HepG2 (cell line): Measurements from ENCODE around the gene SLC25A23. TPM values are rescaled to one million over a fixed set of nuclear protein-coding genes. Genes with fewer than 3 reads are reported as not detected.
A peak's percentile ranks its signal among the peaks of the same experiment; 100 is the strongest.

Experiments
- BCL6 ChIP-seq: IDR thresholded peaks from 2 replicates; pipeline ENCODE4 v1.6.1; 2016; ENCODE audit warnings: missing genetic modification reagents, missing compliant biosample characterization
- CSRNP1 ChIP-seq: sonication (generic); formaldehyde crosslinking; IDR thresholded peaks from 2 replicates; pipeline ENCODE4 v1.8.1; 2023; ENCODE audit warnings: mild to moderate bottlenecking, missing genetic modification reagents
- GTF3A ChIP-seq: sonication (generic); formaldehyde crosslinking; conservative IDR thresholded peaks from 2 replicates; pipeline ENCODE4 v1.4.0; 2020; ENCODE audit warnings: mild to moderate bottlenecking, missing genetic modification reagents
- HDAC6 ChIP-seq: fragments of 200-600 bp; sonication (generic); IDR thresholded peaks from 2 replicates; pipeline ENCODE4 v1.7.0; 2017; ENCODE audit warnings: mild to moderate bottlenecking, antibody characterized with exemption, low read length, low read depth
- HNRNPL ChIP-seq: fragments of 200-400 bp; formaldehyde crosslinking; IDR thresholded peaks from 2 replicates; pipeline ENCODE4 v1.6.1; 2017; ENCODE audit warnings: mild to moderate bottlenecking, low read depth, low read length
- JARID2 ChIP-seq: sonication (generic); formaldehyde crosslinking; IDR thresholded peaks from 2 replicates; pipeline ENCODE4 v1.8.1; 2023; ENCODE audit warnings: missing genetic modification reagents, inconsistent platforms; ENCODE audit not compliant: insufficient replicate concordance
- LCORL ChIP-seq, 2 experiments: fragments of 450-650 bp in 1 of 2; sonication (generic) in 1 of 2; formaldehyde crosslinking in 1 of 2; IDR thresholded peaks; 2 replicates each; pipeline versions ENCODE4 v1.5.0 to v1.6.1; 2017 to 2020; ENCODE audit warnings: antibody characterized with exemption in 1 of 2, missing genetic modification reagents in 1 of 2
- MAFK ChIP-seq, 2 experiments: IDR thresholded peaks in 1 of 2; conservative IDR thresholded peaks in 1 of 2; 2 replicates each; pipeline ENCODE4 v1.6.1; 2011; ENCODE audit warnings: improper control_type of control experiment in 2 of 2, low read length in 2 of 2
- MBNL3 ChIP-seq: fragments of 250-450 bp; sonication (Bioruptor Pico); conservative IDR thresholded peaks from 2 replicates; pipeline ENCODE4 v1.8.0; 2022; ENCODE audit warnings: mild to moderate bottlenecking, inconsistent platforms
- MED13 ChIP-seq: sonication (generic); formaldehyde crosslinking; IDR thresholded peaks from 2 replicates; pipeline ENCODE4 v1.5.0; 2020; ENCODE audit warnings: missing genetic modification reagents
- NCOA5 ChIP-seq: sonication (generic); formaldehyde crosslinking; IDR thresholded peaks from 2 replicates; pipeline ENCODE4 v1.4.0; 2020; ENCODE audit warnings: missing genetic modification reagents
- NFE2L1 ChIP-seq: sonication (generic); formaldehyde crosslinking; IDR thresholded peaks from 2 replicates; pipeline ENCODE4 v1.4.0; 2020; ENCODE audit warnings: missing genetic modification reagents, mild to moderate bottlenecking, borderline replicate concordance
- PAF1 ChIP-seq: IDR thresholded peaks from 2 replicates; pipeline ENCODE4 v1.6.1; 2016; ENCODE audit warnings: missing genetic modification reagents, missing compliant biosample characterization
- PCBP1 ChIP-seq: fragments of 200-400 bp; formaldehyde crosslinking; IDR thresholded peaks from 2 replicates; pipeline ENCODE4 v1.6.1; 2017; ENCODE audit warnings: mild to moderate bottlenecking, low read depth, low read length, borderline replicate concordance
- POLR2G ChIP-seq: fragments of 200-400 bp; formaldehyde crosslinking; IDR thresholded peaks from 2 replicates; pipeline ENCODE4 v1.6.1; 2018; ENCODE audit warnings: mild to moderate bottlenecking, low read depth, low read length, moderate library complexity
- RAD21 ChIP-seq: fragments of 450-650 bp; formaldehyde crosslinking; IDR thresholded peaks from 2 replicates; pipeline ENCODE4 v1.5.0; 2020; ENCODE audit warnings: mild to moderate bottlenecking
- TBP ChIP-seq: sonication (generic); formaldehyde crosslinking; IDR thresholded peaks from 2 replicates; pipeline ENCODE4 v1.5.0; 2020; ENCODE audit warnings: missing genetic modification reagents
- TCF7L2 ChIP-seq: IDR thresholded peaks from 2 replicates; pipeline ENCODE4 v1.6.1; 2011; ENCODE audit warnings: mild to moderate bottlenecking, low read depth, low read length, moderate library complexity
- THAP8 ChIP-seq: sonication (generic); formaldehyde crosslinking; IDR thresholded peaks from 2 replicates; pipeline ENCODE4 v1.5.1; 2020; ENCODE audit warnings: missing genetic modification reagents, mild to moderate bottlenecking, borderline replicate concordance
- ZBTB38 ChIP-seq: sonication (generic); formaldehyde crosslinking; IDR thresholded peaks from 2 replicates; pipeline ENCODE4 v1.5.1; 2020; ENCODE audit warnings: mild to moderate bottlenecking, missing genetic modification reagents
- ZBTB4 ChIP-seq: sonication (generic); formaldehyde crosslinking; IDR thresholded peaks from 2 replicates; pipeline ENCODE4 v1.4.0; 2020; ENCODE audit warnings: missing genetic modification reagents, mild to moderate bottlenecking, borderline replicate concordance
- ZBTB7A ChIP-seq: sonication (generic); formaldehyde crosslinking; IDR thresholded peaks from 2 replicates; pipeline ENCODE4 v1.8.0; 2022; ENCODE audit warnings: mild to moderate bottlenecking, missing genetic modification reagents
- ZC3H4 ChIP-seq: sonication (generic); formaldehyde crosslinking; IDR thresholded peaks from 2 replicates; pipeline ENCODE4 v1.4.0; 2020; ENCODE audit warnings: missing genetic modification reagents, borderline replicate concordance
- ZNF160 ChIP-seq: sonication (generic); formaldehyde crosslinking; IDR thresholded peaks from 2 replicates; pipeline ENCODE4 v1.8.0; 2022; ENCODE audit warnings: mild to moderate bottlenecking, inconsistent platforms, missing genetic modification reagents
- ZNF180 ChIP-seq: sonication (generic); formaldehyde crosslinking; IDR thresholded peaks from 2 replicates; pipeline ENCODE4 v1.4.0; 2020; ENCODE audit warnings: low read depth, missing genetic modification reagents, borderline replicate concordance
- ZNF562 ChIP-seq: sonication (generic); formaldehyde crosslinking; IDR thresholded peaks from 2 replicates; pipeline ENCODE4 v1.8.0; 2022; ENCODE audit warnings: missing genetic modification reagents, borderline replicate concordance
- polyA plus RNA-seq, 8 experiments: library from polyadenylated mRNA; depleted of rRNA in 3 of 8; stranded (reverse) in 7 of 8; unstranded in 1 of 8; fragments of >200 nt; fragmentation: Illumina TruSeq in 4 of 8; extraction: Trizol in 4 of 8; gene quantifications; 2 replicates each; pipeline versions ENCODE4 v1.2.1 to v1.2.3, GENCODE V29; 2011 to 2016; ENCODE audit warnings: low read depth in 4 of 8, missing spikeins in 1 of 8, mixed read lengths in 1 of 8; ENCODE audit not compliant: insufficient read depth in 1 of 8
- total RNA-seq, 5 experiments: library from RNA; depleted of rRNA; stranded (reverse); fragments of >200 nt; fragmentation: Illumina TruSeq; extraction: Trizol; gene quantifications; 2 replicates each; pipeline ENCODE4 v1.2.3, GENCODE V29; 2016; ENCODE audit warnings: low read depth in 1 of 5

Gene SLC25A23
- total and polyA plus RNA-seq, 2 of the 13 experiments (the other 11 are each of a cell fraction or from before 2014, with no cell fraction given) = 12.4 to 15.2 TPM

GRCh38 chr19:6412447-6413091, 47.0 kb downstream of the SLC25A23 start (continued):
- TF ChIP-seq PAF1 (CRISPR knock-in tag) (peak; percentile 73; the same call in 1 of the 2 replicates), NFE2L1 (no peak), THAP8 (CRISPR knock-in tag) (no peak), CSRNP1 (CRISPR knock-in tag) (no peak), ZC3H4 (CRISPR knock-in tag) (no peak), RAD21 (CRISPR knock-in tag) (peak; percentile 76), ZBTB7A (CRISPR knock-in tag) (no peak), HDAC6 (no peak), ZBTB4 (CRISPR knock-in tag) (no peak), TBP (CRISPR knock-in tag) (no peak), ZNF562 (CRISPR knock-in tag) (no peak), ZNF160 (CRISPR knock-in tag) (no peak), ZNF180 (CRISPR knock-in tag) (no peak), MBNL3 (CRISPR knock-in tag) (no peak), TCF7L2 (no peak), HNRNPL (0 out of 2 replicates have a peak, but pooled peaks have one; percentile 70), LCORL (IDR thresholded peaks at IDR 0.05) (no peak), LCORL (CRISPR knock-in tag; IDR thresholded peaks at IDR 0.05) (no peak), MED13 (CRISPR knock-in tag) (no peak), GTF3A (CRISPR knock-in tag) (no peak), MAFK (conservative IDR thresholded peaks at IDR 0.05 in 1 of 2, IDR thresholded peaks at IDR 0.05 in 1 of 2; ENCODE audit: low read length in 2 of 2) (no peak), NCOA5 (no peak), BCL6 (CRISPR knock-in tag) (no peak), ZBTB38 (CRISPR knock-in tag) (peak; percentile 51; the same call in 1 of the 2 replicates), JARID2 (CRISPR knock-in tag) (no peak), POLR2G (no peak), PCBP1 (0 out of 2 replicates have a peak, but pooled peaks have one; percentile 27)
